AG04449 (cell line): ENCODE results near the gene KCNJ2.

Experiments
- CTCF ChIA-PET: fragments of 350-600 bp; formaldehyde crosslinking; extraction: SDS; loops from one replicate; lab custom pipeline; 2021; ENCODE audit warnings: antibody characterized with exemption; lab: Yijun Ruan, JAX
- POLR2A ChIA-PET: fragments of 400-600, 350-600 bp; formaldehyde crosslinking; extraction: SDS; loops from one replicate; lab custom pipeline; 2020; ENCODE audit warnings: antibody characterized with exemption, inconsistent platforms; lab: Yijun Ruan, JAX
- DNase-seq: peaks from one replicate; pipeline ENCODE4 v3.0.0-alpha.2; 2010; ENCODE audit warnings: low read depth, low spot score
- H3K4me3 ChIP-seq: 2 replicates; pipeline ENCODE4 v1.5.1; 2011; ENCODE audit warnings: low read depth, mild to moderate bottlenecking, control low read depth, low read length
- CTCF ChIP-seq: IDR thresholded peaks from one replicate; pipeline ENCODE4 v1.5.1; 2011; ENCODE audit warnings: mild to moderate bottlenecking, moderate library complexity, low read length, control low read depth, inconsistent platforms; ENCODE audit not compliant: insufficient read depth; ENCODE audit errors: missing control alignments

Gene KCNJ2

GRCh38 chr17:70161519-70161918 is 7.8 kb upstream of the KCNJ2 start:
- CTCF ChIA-PET = no interaction called here

GRCh38 chr17:70165383-70165782 is 3.9 kb upstream of the KCNJ2 start:
- no peak for DNase-seq
- no peak for TF ChIP-seq CTCF
- CTCF ChIA-PET = interaction anchor here (1.8 kb wide), 1 partner anchor 594 kb away, joined by 3 read pairs; no protein-coding TSS in a partner anchor
- POLR2A ChIA-PET = no interaction called here
- no peak overlapping the region for H3K4me3 ChIP-seq

More at GRCh38 chr17:70161519-70161918, 7.8 kb upstream of the KCNJ2 start:
- POLR2A ChIA-PET = no interaction called here
- no peak overlapping the region for H3K4me3 ChIP-seq
- no peak for TF ChIP-seq CTCF
- no peak for DNase-seq

DNA sequence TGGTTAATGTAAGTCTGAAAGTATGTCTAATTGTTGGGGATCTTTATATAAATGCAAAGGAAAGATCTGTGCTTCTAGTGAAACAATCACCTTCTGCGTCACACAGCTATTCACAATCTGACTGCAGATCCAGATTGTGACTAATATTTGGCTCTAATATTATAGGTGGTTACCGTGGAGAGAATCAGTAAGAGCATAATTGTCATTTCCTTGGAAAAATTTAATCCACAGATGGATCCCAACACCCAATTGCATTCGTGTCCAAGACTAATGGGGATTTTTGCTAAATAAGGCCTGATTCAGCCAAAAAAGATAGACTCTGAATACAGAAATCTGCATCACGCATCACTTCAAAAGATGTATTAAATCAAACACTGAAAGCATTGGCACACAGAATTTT is 2.7 kb upstream of the KCNJ2 start:
- ChIA-PET CTCF (interaction anchor here (0.7 to 1.7 kb wide), 3 partner anchors 557 to 598 kb away, joined by 3 to 12 read pairs (median 5); no protein-coding TSS in a partner anchor), POLR2A (no interaction called here)
- DNase-seq = no peak
- no peak overlapping the region for H3K4me3 ChIP-seq
- no peak for TF ChIP-seq CTCF

- POLR2A ChIA-PET = no interaction called here
- TF ChIP-seq CTCF = peak; percentile 68
- DNase-seq = peak; percentile 12
- peak overlapping the region; percentile 53 for H3K4me3 ChIP-seq
- CTCF ChIA-PET = interaction anchor here (0.7 to 2.0 kb wide), 9 partner anchors 11 to 646 kb away, joined by 3 to 12 read pairs (median 4); no protein-coding TSS in a partner anchor
Observed at GRCh38 chr17:70168044-70168976, 1.0 kb upstream of the KCNJ2 start.

GRCh38 chr17:70169709-70170597 is 621 bp downstream of the KCNJ2 start:
- CTCF ChIA-PET = interaction anchor here (1.6 to 2.0 kb wide), 2 partner anchors 382 to 601 kb away, joined by 4 to 5 read pairs; no protein-coding TSS in a partner anchor
- no peak for DNase-seq
- POLR2A ChIA-PET = no interaction called here
- TF ChIP-seq CTCF = no peak
- H3K4me3 ChIP-seq = peak overlapping the region; percentile 53
